Measurements from ENCODE around the gene NRBF2. TPM values are rescaled to one million over a fixed set of nuclear protein-coding genes. Genes with fewer than 3 reads are reported as not detected.

NRBF2 gene
- total RNA-seq, 4 donors from 2014 or later: 8.6 to 17.2 (median 12.3) TPM

GRCh38 chr10:63164166-63164623 is 31.1 kb downstream of the NRBF2 start:
- TF ChIP-seq POLR2A (IDR thresholded peaks at IDR 0.05): no peak
- TF ChIP-seq POLR2AphosphoS5 (IDR thresholded peaks at IDR 0.05): peak; percentile 58
- no peak for TF ChIP-seq CTCF (IDR thresholded peaks at IDR 0.05)
- TF ChIP-seq EP300 (IDR thresholded peaks at IDR 0.05): no peak
- peak overlapping the region in 3 of 4 donors; percentile 40 to 62 (median 58) for H3K27ac ChIP-seq

GRCh38 chr10:63165249-63165648 is 32.1 kb downstream of the NRBF2 start:
- TF ChIP-seq POLR2AphosphoS5 (IDR thresholded peaks at IDR 0.05): no peak
- no peak for TF ChIP-seq POLR2A (IDR thresholded peaks at IDR 0.05)
- no peak for TF ChIP-seq EP300 (IDR thresholded peaks at IDR 0.05)
- TF ChIP-seq CTCF (IDR thresholded peaks at IDR 0.05): no peak
- Histone ChIP-seq H3K27ac (no peak overlapping the region), H3K36me3 (peaks cover 0 to 16% of the 10 kb centered on the region in 2 donors), H3K27me3 (no peaks in the 10 kb centered on the region), H3K9me3 (no peaks in the 10 kb centered on the region), H3K4me3 (no peak overlapping the region), H3K4me1 (peaks cover 2 to 34% (median 3%) of the 10 kb centered on the region in 3 donors)
- 97 to 100% methylated on average over 1 to 7 of the region's 7 CpGs for WGBS, 2 donors (ENCODE audit: low coverage in 1 of 2)
- no peak for ATAC-seq

More at GRCh38 chr10:63164166-63164623, 31.1 kb downstream of the NRBF2 start:
- Histone ChIP-seq H3K27me3 (no peaks in the 10 kb centered on the region), H3K4me1 (peaks cover 2 to 34% (median 3%) of the 10 kb centered on the region in 3 donors), H3K9me3 (no peaks in the 10 kb centered on the region), H3K36me3 (peaks cover 0 to 6% of the 10 kb centered on the region in 2 donors), H3K4me3 (no peak overlapping the region)
- 7 to 25% methylated on average over 2 of the region's 2 CpGs for WGBS, 2 donors (ENCODE audit: low coverage in 1 of 2)
- ATAC-seq: peak; percentile 78

GRCh38 chr10:63166742-63167258 is 33.7 kb downstream of the NRBF2 start:
- H3K4me1 ChIP-seq: peaks cover 2 to 49% (median 3%) of the 10 kb centered on the region in 3 donors
- H3K36me3 ChIP-seq: peaks cover 0 to 21% of the 10 kb centered on the region in 2 donors
- no peaks in the 10 kb centered on the region for H3K27me3 ChIP-seq
- 6 to 10% methylated on average over 3 of the region's 3 CpGs for WGBS, 2 donors (ENCODE audit: low coverage in 1 of 2)
- peak; percentile 50 for ATAC-seq
- TF ChIP-seq CTCF (IDR thresholded peaks at IDR 0.05): peak; percentile 76 to 94 (median 86)
- peak; percentile 24 for TF ChIP-seq POLR2AphosphoS5 (IDR thresholded peaks at IDR 0.05)
- no peak for TF ChIP-seq POLR2A (IDR thresholded peaks at IDR 0.05)
- TF ChIP-seq EP300 (IDR thresholded peaks at IDR 0.05): no peak
- H3K4me3 ChIP-seq: no peak overlapping the region
- peak overlapping the region in 2 of 4 donors; percentile 6 to 29 for H3K27ac ChIP-seq
- no peaks in the 10 kb centered on the region for H3K9me3 ChIP-seq

- peak overlapping the region in 2 of 4 donors; percentile 6 to 29 for H3K27ac ChIP-seq
- H3K4me3 ChIP-seq: no peak overlapping the region
- H3K4me1 ChIP-seq: peaks cover under 1 to 42% (median 2%) of the 10 kb centered on the region in 3 donors
- H3K27me3 ChIP-seq: no peaks in the 10 kb centered on the region
- no peak for ATAC-seq
- no peaks in the 10 kb centered on the region for H3K9me3 ChIP-seq
- no peak for TF ChIP-seq POLR2A (IDR thresholded peaks at IDR 0.05)
- TF ChIP-seq EP300 (IDR thresholded peaks at IDR 0.05): no peak
- TF ChIP-seq CTCF (IDR thresholded peaks at IDR 0.05): no peak
- TF ChIP-seq POLR2AphosphoS5 (IDR thresholded peaks at IDR 0.05): no peak
- WGBS, 2 donors (ENCODE audit: low coverage in 1 of 2): 62 to 68% methylated on average over 2 of the region's 2 CpGs
- H3K36me3 ChIP-seq: peaks cover 0 to 27% of the 10 kb centered on the region in 2 donors
Observed at GRCh38 chr10:63168821-63169462, 35.8 kb downstream of the NRBF2 start.
